Stomach smooth muscle (tissue), 2 donors: ENCODE results near the gene KCTD12.
"Not testable (repeated sequence)": the region's sequence is repeated elsewhere in the genome, so short reads cannot be mapped to it uniquely, and the experiment has no call there.

ENCODE experiments used
- H3K27ac ChIP-seq: one replicate; pipeline ENCODE4 v1.7.0; 2013; ENCODE audit warnings: mild to moderate bottlenecking, low read length, inconsistent platforms
- H3K27me3 ChIP-seq, 2 donors: one replicate each; pipeline ENCODE4 v1.7.0; 2013; ENCODE audit warnings: low read length in 2 of 2; ENCODE audit not compliant: insufficient read depth in 2 of 2, control insufficient read depth in 1 of 2
- H3K36me3 ChIP-seq, 2 donors: one replicate each; pipeline ENCODE4 v1.7.0; 2013; ENCODE audit warnings: low read length in 2 of 2; ENCODE audit not compliant: control insufficient read depth in 2 of 2, insufficient read depth in 2 of 2
- H3K4me1 ChIP-seq: one replicate; pipeline ENCODE4 v1.7.0; 2013; ENCODE audit warnings: low read length; ENCODE audit not compliant: control insufficient read depth, insufficient read depth
- H3K4me3 ChIP-seq, 2 donors: one replicate each; pipeline ENCODE4 v1.7.0; 2013; ENCODE audit warnings: low read length in 2 of 2
- H3K9ac ChIP-seq, 2 donors: one replicate each; pipeline ENCODE4 v1.7.0; 2013; ENCODE audit warnings: low read length in 2 of 2, mild to moderate bottlenecking in 1 of 2
- H3K9me3 ChIP-seq, 2 donors: one replicate each; pipeline ENCODE4 v1.7.0; 2013; ENCODE audit warnings: low read length in 2 of 2; ENCODE audit not compliant: control insufficient read depth in 2 of 2
- donor health status: healthy.
- donor health status: Pancreatic carcinoma.

Gene KCTD12

GRCh38 chr13:76917095-76917494 is 30.9 kb upstream of the KCTD12 start:
- peaks cover 0 to 3% of the 10 kb centered on the region in 2 donors for H3K27me3 ChIP-seq
- H3K9me3 ChIP-seq = peaks cover 0 to 2% of the 10 kb centered on the region in 2 donors
- no peak overlapping the region for H3K27ac ChIP-seq
- H3K9ac ChIP-seq = no peak overlapping the region
- no peaks in the 10 kb centered on the region for H3K4me1 ChIP-seq
- no peak overlapping the region for H3K4me3 ChIP-seq
- no peaks in the 10 kb centered on the region for H3K36me3 ChIP-seq

- Histone ChIP-seq H3K9me3 (peaks cover 0 to 2% of the 10 kb centered on the region in 2 donors), H3K4me1 (no peaks in the 10 kb centered on the region), H3K27ac (no peak overlapping the region), H3K27me3 (peaks cover 0 to 3% of the 10 kb centered on the region in 2 donors), H3K36me3 (no peaks in the 10 kb centered on the region), H3K4me3 (no peak overlapping the region), H3K9ac (no peak overlapping the region)
Observed at GRCh38 chr13:76913898-76914297, 27.7 kb upstream of the KCTD12 start.

DNA sequence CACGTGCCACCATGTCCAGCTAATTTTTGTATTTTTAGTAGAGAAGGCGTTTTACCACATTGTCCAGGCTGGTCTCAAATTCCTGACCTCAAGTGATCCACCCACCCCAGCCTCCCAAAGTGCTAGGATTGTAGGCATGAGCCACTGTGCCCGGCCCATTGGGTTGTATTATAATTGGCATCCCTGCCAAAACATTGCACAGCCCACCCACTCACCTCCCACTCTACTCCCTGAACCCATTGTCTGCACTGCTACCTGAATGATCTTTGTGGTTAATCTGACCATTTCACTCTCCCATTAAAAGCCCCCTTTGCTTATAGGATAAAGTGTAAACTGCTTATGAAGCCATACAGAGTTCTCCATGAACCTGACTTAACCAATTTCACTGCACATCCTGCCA is 26.3 kb upstream of the KCTD12 start:
- H3K27ac ChIP-seq = no peak overlapping the region
- H3K4me1 ChIP-seq = no peaks in the 10 kb centered on the region
- no peak overlapping the region for H3K9ac ChIP-seq
- peaks cover 0 to 2% of the 10 kb centered on the region in 2 donors for H3K9me3 ChIP-seq
- no peak overlapping the region for H3K4me3 ChIP-seq
- H3K27me3 ChIP-seq = peaks cover 0 to 3% of the 10 kb centered on the region in 2 donors
- no peaks in the 10 kb centered on the region for H3K36me3 ChIP-seq

GRCh38 chr13:76904507-76904906 is 18.3 kb upstream of the KCTD12 start:
- no peaks in the 10 kb centered on the region for H3K27me3 ChIP-seq
- H3K9me3 ChIP-seq = no peaks in the 10 kb centered on the region
- no peaks in the 10 kb centered on the region for H3K4me1 ChIP-seq

GRCh38 chr13:76903544-76904162 is 17.4 kb upstream of the KCTD12 start:
- H3K9me3 ChIP-seq = no peaks in the 10 kb centered on the region
- no peaks in the 10 kb centered on the region for H3K36me3 ChIP-seq

More at GRCh38 chr13:76904507-76904906, 18.3 kb upstream of the KCTD12 start:
- Histone ChIP-seq H3K4me3 (no peak overlapping the region), H3K36me3 (no peaks in the 10 kb centered on the region), H3K27ac (no peak overlapping the region), H3K9ac (no peak overlapping the region)

DNA sequence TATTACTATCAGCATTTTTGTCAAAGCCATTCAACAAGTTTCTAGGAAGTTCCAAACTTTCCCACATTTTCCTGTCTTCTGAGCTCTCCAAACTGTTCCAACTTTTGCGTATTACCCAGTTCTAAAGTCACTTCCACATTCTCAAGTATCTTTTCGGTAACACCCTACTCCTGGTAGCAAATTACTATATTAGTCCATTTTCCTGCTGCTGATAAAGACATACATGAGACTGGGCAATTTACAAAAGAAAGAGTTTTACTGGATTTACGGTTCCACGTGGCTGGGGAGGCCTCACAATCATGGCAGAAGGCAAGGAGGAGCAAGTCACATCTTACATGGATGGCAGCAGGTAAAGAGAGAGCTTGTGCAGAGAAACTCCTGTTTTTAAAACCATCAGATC is 12.9 kb upstream of the KCTD12 start:
- not testable (repeated sequence) for H3K4me1 ChIP-seq, H3K36me3 ChIP-seq, H3K27ac ChIP-seq, H3K9me3 ChIP-seq, H3K4me3 ChIP-seq, H3K9ac ChIP-seq, H3K27me3 ChIP-seq

More at GRCh38 chr13:76903544-76904162, 17.4 kb upstream of the KCTD12 start:
- Histone ChIP-seq H3K27me3 (no peaks in the 10 kb centered on the region), H3K27ac (no peak overlapping the region), H3K4me3 (no peak overlapping the region), H3K9ac (no peak overlapping the region), H3K4me1 (no peaks in the 10 kb centered on the region)

DNA sequence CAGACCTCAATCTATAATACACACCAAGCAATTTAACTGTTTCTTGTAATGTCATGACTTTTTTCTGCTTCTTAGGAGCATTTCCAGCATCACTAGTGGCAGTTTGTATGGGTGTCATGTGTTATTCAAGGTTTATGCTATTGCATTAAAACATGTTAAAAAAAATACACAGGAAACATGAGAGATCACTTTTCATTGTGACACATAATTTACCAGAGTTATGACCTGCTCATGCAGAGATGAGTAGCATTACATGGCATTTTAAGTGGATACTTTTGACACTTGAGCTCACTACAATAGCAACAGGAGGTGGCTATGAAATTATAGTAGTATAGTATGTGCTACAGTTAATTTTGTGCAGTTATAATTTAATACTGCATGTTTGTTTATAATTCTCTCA is 11.0 kb upstream of the KCTD12 start:
- H3K4me1 ChIP-seq, H3K4me3 ChIP-seq, H3K9ac ChIP-seq, H3K36me3 ChIP-seq, H3K9me3 ChIP-seq, H3K27ac ChIP-seq, H3K27me3 ChIP-seq: not testable (repeated sequence)

- Histone ChIP-seq H3K36me3 (no peaks in the 10 kb centered on the region), H3K9ac (no peak overlapping the region), H3K4me3 (no peak overlapping the region), H3K9me3 (no peaks in the 10 kb centered on the region), H3K27ac (no peak overlapping the region), H3K4me1 (no peaks in the 10 kb centered on the region), H3K27me3 (no peaks in the 10 kb centered on the region)
Observed at GRCh38 chr13:76894401-76895110, 8.4 kb upstream of the KCTD12 start.

- H3K4me1 ChIP-seq = no peaks in the 10 kb centered on the region
- H3K9ac ChIP-seq = no peak overlapping the region
- no peaks in the 10 kb centered on the region for H3K36me3 ChIP-seq
- no peak overlapping the region for H3K27ac ChIP-seq
- no peaks in the 10 kb centered on the region for H3K27me3 ChIP-seq
- H3K9me3 ChIP-seq = no peaks in the 10 kb centered on the region
- no peak overlapping the region for H3K4me3 ChIP-seq
Observed at GRCh38 chr13:76892488-76892887, 6.3 kb upstream of the KCTD12 start.

- Histone ChIP-seq H3K4me3 (no peak overlapping the region), H3K9me3 (no peaks in the 10 kb centered on the region), H3K36me3 (no peaks in the 10 kb centered on the region), H3K4me1 (peaks cover 12% of the 10 kb centered on the region), H3K27me3 (no peaks in the 10 kb centered on the region), H3K27ac (no peak overlapping the region), H3K9ac (no peak overlapping the region)
Observed at GRCh38 chr13:76890021-76890420, 3.8 kb upstream of the KCTD12 start.

DNA sequence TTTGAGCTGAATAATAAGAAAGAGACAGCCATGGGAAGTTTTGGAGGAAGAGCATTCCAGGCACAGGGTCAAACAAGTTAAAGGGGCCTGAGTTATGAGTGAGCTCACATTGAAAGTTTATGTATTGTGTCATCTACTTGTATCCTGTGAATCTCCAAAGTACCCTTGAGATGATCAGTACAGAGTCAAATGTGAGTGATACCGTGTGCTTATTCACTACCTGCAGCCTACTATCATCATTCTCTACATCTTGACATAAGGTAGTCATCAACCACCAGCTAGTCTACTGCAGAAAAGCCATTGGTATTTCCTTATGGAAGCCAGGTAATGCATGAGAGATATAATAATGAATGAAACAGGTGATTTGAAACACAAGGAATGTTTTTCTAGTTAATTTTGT is 3.0 kb upstream of the KCTD12 start:
- no peaks in the 10 kb centered on the region for H3K9me3 ChIP-seq
- H3K4me3 ChIP-seq = no peak overlapping the region
- no peak overlapping the region for H3K27ac ChIP-seq
- no peak overlapping the region for H3K9ac ChIP-seq
- no peaks in the 10 kb centered on the region for H3K36me3 ChIP-seq
- H3K27me3 ChIP-seq = no peaks in the 10 kb centered on the region
- H3K4me1 ChIP-seq = peaks cover 17% of the 10 kb centered on the region
